ENCODE data around the gene UNC5C.

DNA sequence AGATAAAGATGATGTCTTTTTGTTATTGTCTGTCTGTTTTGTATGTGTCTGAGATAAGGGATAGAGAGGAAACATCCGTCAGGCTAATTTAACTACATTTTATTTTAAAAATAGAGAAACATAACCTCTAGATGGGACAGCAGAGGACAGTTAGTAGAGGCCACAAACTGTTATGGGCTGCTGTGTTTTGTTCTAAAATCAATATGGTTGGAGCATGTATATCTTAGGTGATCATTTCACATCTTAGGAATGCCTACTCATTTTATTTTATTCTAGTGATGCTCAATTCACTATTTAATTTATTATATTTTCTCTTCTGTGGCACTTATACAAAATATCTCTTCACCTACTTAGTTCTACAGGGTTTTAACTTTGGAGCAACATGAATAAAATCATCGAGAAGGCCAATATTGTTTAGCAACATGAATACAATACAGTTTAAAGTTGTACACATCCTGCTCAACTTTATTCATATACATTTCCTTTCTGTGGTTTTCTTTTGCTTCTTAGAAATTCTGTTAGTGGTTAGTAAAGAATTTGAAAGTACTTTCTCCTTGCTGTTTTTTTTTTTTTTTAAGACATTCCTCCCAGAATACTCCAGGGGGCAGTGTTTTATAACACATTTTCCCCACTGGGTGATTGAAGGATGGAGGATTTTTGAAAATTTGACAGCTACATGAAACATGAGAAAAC lies 392.9 kb downstream of the UNC5C start:
- TF ChIP-seq, protein P1, sequence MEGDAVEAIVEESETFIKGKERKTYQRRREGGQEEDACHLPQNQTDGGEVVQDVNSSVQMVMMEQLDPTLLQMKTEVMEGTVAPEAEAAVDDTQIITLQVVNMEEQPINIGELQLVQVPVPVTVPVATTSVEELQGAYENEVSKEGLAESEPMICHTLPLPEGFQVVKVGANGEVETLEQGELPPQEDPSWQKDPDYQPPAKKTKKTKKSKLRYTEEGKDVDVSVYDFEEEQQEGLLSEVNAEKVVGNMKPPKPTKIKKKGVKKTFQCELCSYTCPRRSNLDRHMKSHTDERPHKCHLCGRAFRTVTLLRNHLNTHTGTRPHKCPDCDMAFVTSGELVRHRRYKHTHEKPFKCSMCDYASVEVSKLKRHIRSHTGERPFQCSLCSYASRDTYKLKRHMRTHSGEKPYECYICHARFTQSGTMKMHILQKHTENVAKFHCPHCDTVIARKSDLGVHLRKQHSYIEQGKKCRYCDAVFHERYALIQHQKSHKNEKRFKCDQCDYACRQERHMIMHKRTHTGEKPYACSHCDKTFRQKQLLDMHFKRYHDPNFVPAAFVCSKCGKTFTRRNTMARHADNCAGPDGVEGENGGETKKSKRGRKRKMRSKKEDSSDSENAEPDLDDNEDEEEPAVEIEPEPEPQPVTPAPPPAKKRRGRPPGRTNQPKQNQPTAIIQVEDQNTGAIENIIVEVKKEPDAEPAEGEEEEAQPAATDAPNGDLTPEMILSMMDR (IDR thresholded peaks at IDR 0.05), result peak; percentile 87
- TF ChIP-seq EZH2 (IDR thresholded peaks at IDR 0.05), result no peak
- no peak for TF ChIP-seq EZH2phosphoT487 (IDR thresholded peaks at IDR 0.05)

Measured in neural progenitor cell (in vitro differentiated cells).